SK-N-SH (cell line): ENCODE results near the gene PER2. TPM values are rescaled to one million over a fixed set of nuclear protein-coding genes. Genes with fewer than 3 reads are reported as not detected.

Experiments used
- CTCF ChIA-PET: fragments of 300-600, 350-600 bp; formaldehyde crosslinking; extraction: SDS; loops from one replicate; lab custom pipeline; 2021; lab: Yijun Ruan, JAX
- POLR2A ChIA-PET: fragments of 350-600 bp; sonication (Branson Sonifier 250); formaldehyde crosslinking; extraction: SDS; loops from one replicate; lab custom pipeline; 2020; ENCODE audit warnings: antibody characterized with exemption, inconsistent platforms; lab: Yijun Ruan, JAX
- DNase-seq: peaks from one replicate; pipeline ENCODE4 v3.0.0; 2012
- H2AFZ ChIP-seq: fragments of 200-600 bp; sonication (generic); 2 replicates; pipeline ENCODE4 v1.8.1; 2016; ENCODE audit warnings: antibody characterized with exemption, mild to moderate bottlenecking, low read depth
- H3F3A ChIP-seq: fragments of 200-600 bp; sonication (generic); replicated peaks from 2 replicates; pipeline ENCODE3; 2016; ENCODE audit warnings: antibody characterized with exemption, mild to moderate bottlenecking; ENCODE audit not compliant: insufficient read depth
- H3K27ac ChIP-seq, 2 experiments: fragments of 200-500 bp in 1 of 2; fragments of 200-600 bp in 1 of 2; sonication (Bioruptor generic) in 1 of 2; sonication (generic), shearing (Covaris generic) in 1 of 2; 2 replicates each; pipeline versions ENCODE4 v1.5.1 to v1.6.1; 2014 to 2016; ENCODE audit warnings: low read depth in 2 of 2, inconsistent platforms in 1 of 2, low read length in 1 of 2, mild to moderate bottlenecking in 1 of 2, mixed read lengths in 1 of 2
- H3K27me3 ChIP-seq: fragments of 200-600 bp; sonication (generic), shearing (Covaris generic); 2 replicates; pipeline ENCODE4 v1.6.1; 2016; ENCODE audit warnings: mixed run types; ENCODE audit not compliant: insufficient read depth
- H3K36me3 ChIP-seq, 2 experiments: fragments of 200-500 bp in 1 of 2; fragments of 200-600 bp in 1 of 2; sonication (Bioruptor generic) in 1 of 2; sonication (generic) in 1 of 2; replicated peaks in 1 of 2; 2 replicates each; pipeline versions ENCODE3 to v1.5.1; 2014 to 2016; ENCODE audit warnings: low read length in 1 of 2, mild to moderate bottlenecking in 1 of 2; ENCODE audit not compliant: insufficient read depth in 2 of 2, control insufficient read depth in 1 of 2
- H3K4me1 ChIP-seq, 2 experiments: fragments of 200-500 bp in 1 of 2; fragments of 200-600 bp in 1 of 2; sonication (Bioruptor generic) in 1 of 2; sonication (generic), shearing (Covaris generic) in 1 of 2; 2 replicates each; pipeline versions ENCODE4 v1.5.1 to v1.6.1; 2014 to 2016; ENCODE audit warnings: low read depth in 1 of 2, low read length in 1 of 2, mixed run types in 1 of 2; ENCODE audit not compliant: insufficient read depth in 2 of 2, control insufficient read depth in 1 of 2
- H3K4me2 ChIP-seq: fragments of 200-600 bp; sonication (generic), shearing (Covaris generic); 2 replicates; pipeline ENCODE4 v1.6.1; 2017; ENCODE audit warnings: mixed run types
- H3K4me3 ChIP-seq, 2 experiments: fragments of 200-500 bp in 1 of 2; fragments of 200-600 bp in 1 of 2; sonication (Bioruptor generic) in 1 of 2; sonication (generic), shearing (Covaris generic) in 1 of 2; 2 replicates each; pipeline versions ENCODE4 v1.5.1 to v1.8.1; 2014 to 2016; ENCODE audit warnings: low read depth in 2 of 2, inconsistent platforms in 1 of 2, low read length in 1 of 2, mild to moderate bottlenecking in 1 of 2, mixed read lengths in 1 of 2, moderate library complexity in 1 of 2
- H3K79me2 ChIP-seq: fragments of 200-600 bp; sonication (generic); 2 replicates; pipeline ENCODE4 v1.8.1; 2017; ENCODE audit warnings: mild to moderate bottlenecking; ENCODE audit not compliant: insufficient read depth
- H3K9ac ChIP-seq: fragments of 200-600 bp; sonication (generic); 2 replicates; pipeline ENCODE4 v1.6.1; 2017; ENCODE audit warnings: mixed run types
- H3K9me2 ChIP-seq: fragments of 200-600 bp; sonication (generic); 2 replicates; pipeline ENCODE4 v1.6.1; 2017; ENCODE audit warnings: mixed run types
- H3K9me3 ChIP-seq: fragments of 200-600 bp; sonication (generic); 2 replicates; pipeline ENCODE4 v1.6.1; 2017; ENCODE audit warnings: mixed run types, mild to moderate bottlenecking, moderate library complexity
- H4K20me1 ChIP-seq: fragments of 200-600 bp; sonication (generic); 2 replicates; pipeline ENCODE4 v1.6.1; 2017; ENCODE audit warnings: mild to moderate bottlenecking, mixed run types; ENCODE audit not compliant: insufficient read depth
- CHD2 ChIP-seq: fragments of 150-350 bp; IDR thresholded peaks from 2 replicates; pipeline ENCODE4 v1.6.1; 2018; ENCODE audit warnings: low read length; ENCODE audit not compliant: partially characterized antibody
- ELF1 ChIP-seq: IDR thresholded peaks from 2 replicates; pipeline ENCODE4 v1.4.0; 2012
- EP300 ChIP-seq, 2 experiments: IDR thresholded peaks; 2 replicates each; pipeline versions ENCODE4 v1.4.0 to v1.6.1; 2012; ENCODE audit warnings: borderline replicate concordance in 1 of 2, low read depth in 1 of 2, low read length in 1 of 2
- EZH2phosphoT487 ChIP-seq: fragments of 200-600 bp; sonication (generic); IDR thresholded peaks from 2 replicates; pipeline ENCODE4 v1.6.1; 2017; ENCODE audit warnings: low read depth, mixed run types, mild to moderate bottlenecking, antibody characterized with exemption, moderate library complexity, borderline replicate concordance
- FOXM1 ChIP-seq: IDR thresholded peaks from 2 replicates; pipeline ENCODE4 v1.4.0; 2012; ENCODE audit warnings: low read depth, mild to moderate bottlenecking
- GABPA ChIP-seq: IDR thresholded peaks from 2 replicates; pipeline ENCODE4 v1.4.0; 2012; ENCODE audit warnings: low read depth, mild to moderate bottlenecking
- GATA2 ChIP-seq: sonication (generic); formaldehyde crosslinking; IDR thresholded peaks from 2 replicates; pipeline ENCODE4 v1.5.0; 2020; ENCODE audit warnings: mild to moderate bottlenecking, missing genetic modification reagents
- MXI1 ChIP-seq: IDR thresholded peaks from 2 replicates; pipeline ENCODE4 v1.6.1; 2012; ENCODE audit warnings: mild to moderate bottlenecking, low read depth, low read length, improper control_type of control experiment
- POLR2AphosphoS5 ChIP-seq: IDR thresholded peaks from 2 replicates; pipeline ENCODE4 v1.6.1; 2012; ENCODE audit warnings: low read depth, low read length
- RXRA ChIP-seq: IDR thresholded peaks from 2 replicates; pipeline ENCODE4 v1.4.0; 2012; ENCODE audit warnings: low read depth, mild to moderate bottlenecking, borderline replicate concordance
- SIN3A ChIP-seq: IDR thresholded peaks from 2 replicates; pipeline ENCODE4 v1.6.1; 2012; ENCODE audit warnings: low read depth, mild to moderate bottlenecking, low read length, moderate library complexity, borderline replicate concordance
- TCF12 ChIP-seq: IDR thresholded peaks from 2 replicates; pipeline ENCODE4 v1.4.0; 2012
- TEAD4 ChIP-seq: IDR thresholded peaks from 2 replicates; pipeline ENCODE4 v1.4.0; 2012; ENCODE audit warnings: mild to moderate bottlenecking, borderline replicate concordance; ENCODE audit not compliant: insufficient read depth
- YY1 ChIP-seq: IDR thresholded peaks from 2 replicates; pipeline ENCODE4 v1.4.0; 2012; ENCODE audit warnings: low read depth, mild to moderate bottlenecking
- WGBS: methylation state at CpG from one replicate; pipeline ENCODE4 v1.1.6; 2017; ENCODE audit warnings: low lambda C conversion rate; 5-methylcytosine and 5-hydroxymethylcytosine counted together
- polyA plus RNA-seq, 3 experiments: library from polyadenylated mRNA; depleted of rRNA; stranded (reverse); fragments of >200 nt; gene quantifications; 2 replicates each; pipeline ENCODE4 v1.2.3, GENCODE V29; 2012
- TF ChIP-seq, protein P1 (sequence below): IDR thresholded peaks from 2 replicates; pipeline ENCODE4 v1.4.0; 2012; ENCODE audit warnings: low read depth, borderline replicate concordance
- TF ChIP-seq, protein P2 (sequence below): IDR thresholded peaks from 2 replicates; pipeline ENCODE4 v1.4.0; 2012; ENCODE audit warnings: low read depth, borderline replicate concordance
- TF ChIP-seq, protein P3 (sequence below): fragments of 200-600 bp; sonication (generic); IDR thresholded peaks from 2 replicates; pipeline ENCODE4 v1.6.1; 2017; ENCODE audit warnings: antibody characterized with exemption, mild to moderate bottlenecking, moderate library complexity
- TF ChIP-seq, protein P4 (sequence below): fragments of 150-350 bp; IDR thresholded peaks from 2 replicates; pipeline ENCODE4 v1.6.1; 2017; ENCODE audit warnings: antibody characterized with exemption, low read length, low read depth, borderline replicate concordance

PER2 gene
- polyA plus RNA-seq, 1 of the 3 experiments (the other 2 are of a cell fraction), result 0.82 TPM

DNA sequence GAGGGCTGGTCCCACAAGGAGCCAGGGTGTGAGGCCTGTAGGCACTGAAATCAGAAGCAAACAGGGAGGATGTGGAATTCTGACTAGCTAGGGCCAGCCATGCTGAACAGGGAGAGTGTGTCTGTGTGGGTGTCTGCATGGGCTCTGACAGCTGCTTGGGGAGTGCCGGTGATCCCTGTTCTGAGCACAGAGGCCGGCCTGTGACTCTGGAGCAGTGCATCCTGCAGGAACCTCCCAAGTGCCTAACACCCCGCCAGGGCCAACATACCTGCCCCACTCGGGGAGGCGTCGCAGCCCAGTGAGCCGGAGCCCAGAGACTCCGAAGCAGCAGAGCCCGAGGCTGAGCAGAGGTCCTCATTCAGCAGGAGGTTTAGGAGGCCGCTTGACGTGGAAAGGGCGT lies 37.1 kb downstream of the PER2 start:
- Histone ChIP-seq H2AFZ (no peak overlapping the region), H3K27me3 (no peaks in the 10 kb centered on the region), H3K9me2 (no peaks in the 10 kb centered on the region), H3K9me3 (no peaks in the 10 kb centered on the region), H3K27ac (no peak overlapping the region), H3K4me3 (no peak overlapping the region), H3K79me2 (no peaks in the 10 kb centered on the region), H3K4me2 (no peak overlapping the region), H3K9ac (no peak overlapping the region)
- POLR2A ChIA-PET, result no interaction called here
- TF ChIP-seq TCF12, result no peak
- TF ChIP-seq EP300 (IDR thresholded peaks at IDR 0.05; ENCODE audit: borderline replicate concordance in 1 of 2, low read depth in 1 of 2, low read length in 1 of 2), result no peak
- TF ChIP-seq CHD2, result no peak
- TF ChIP-seq ELF1, result no peak
- TF ChIP-seq, protein P1, sequence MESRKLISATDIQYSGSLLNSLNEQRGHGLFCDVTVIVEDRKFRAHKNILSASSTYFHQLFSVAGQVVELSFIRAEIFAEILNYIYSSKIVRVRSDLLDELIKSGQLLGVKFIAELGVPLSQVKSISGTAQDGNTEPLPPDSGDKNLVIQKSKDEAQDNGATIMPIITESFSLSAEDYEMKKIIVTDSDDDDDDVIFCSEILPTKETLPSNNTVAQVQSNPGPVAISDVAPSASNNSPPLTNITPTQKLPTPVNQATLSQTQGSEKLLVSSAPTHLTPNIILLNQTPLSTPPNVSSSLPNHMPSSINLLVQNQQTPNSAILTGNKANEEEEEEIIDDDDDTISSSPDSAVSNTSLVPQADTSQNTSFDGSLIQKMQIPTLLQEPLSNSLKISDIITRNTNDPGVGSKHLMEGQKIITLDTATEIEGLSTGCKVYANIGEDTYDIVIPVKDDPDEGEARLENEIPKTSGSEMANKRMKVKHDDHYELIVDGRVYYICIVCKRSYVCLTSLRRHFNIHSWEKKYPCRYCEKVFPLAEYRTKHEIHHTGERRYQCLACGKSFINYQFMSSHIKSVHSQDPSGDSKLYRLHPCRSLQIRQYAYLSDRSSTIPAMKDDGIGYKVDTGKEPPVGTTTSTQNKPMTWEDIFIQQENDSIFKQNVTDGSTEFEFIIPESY, result no peak
- TF ChIP-seq TEAD4, result no peak
- TF ChIP-seq SIN3A, result no peak
- no peak for TF ChIP-seq MXI1
- TF ChIP-seq FOXM1, result no peak
- TF ChIP-seq RXRA, result no peak
- TF ChIP-seq EZH2phosphoT487, result no peak
- no peak for TF ChIP-seq POLR2AphosphoS5
- TF ChIP-seq, protein P2, sequence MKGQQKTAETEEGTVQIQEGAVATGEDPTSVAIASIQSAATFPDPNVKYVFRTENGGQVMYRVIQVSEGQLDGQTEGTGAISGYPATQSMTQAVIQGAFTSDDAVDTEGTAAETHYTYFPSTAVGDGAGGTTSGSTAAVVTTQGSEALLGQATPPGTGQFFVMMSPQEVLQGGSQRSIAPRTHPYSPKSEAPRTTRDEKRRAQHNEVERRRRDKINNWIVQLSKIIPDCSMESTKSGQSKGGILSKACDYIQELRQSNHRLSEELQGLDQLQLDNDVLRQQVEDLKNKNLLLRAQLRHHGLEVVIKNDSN, result no peak
- TF ChIP-seq, all 33 proteins: peak for 0
- Histone ChIP-seq H4K20me1 (no peaks in the 10 kb centered on the region), H3F3A (no peaks in the 10 kb centered on the region), H3K4me1 (peaks cover 0 to 7% of the 10 kb centered on the region in 2 experiments; a peak in 1 of 4 replicates), H3K36me3 (peaks cover 0 to 8% of the 10 kb centered on the region in 2 experiments)
- WGBS, result 100% methylated on average over 9 of the region's 12 CpGs
- CTCF ChIA-PET, result interaction anchor here (1.6 kb wide), 1 partner anchor 12 kb away, joined by 10 read pairs; no protein-coding TSS in a partner anchor
- DNase-seq, result no peak

DNA sequence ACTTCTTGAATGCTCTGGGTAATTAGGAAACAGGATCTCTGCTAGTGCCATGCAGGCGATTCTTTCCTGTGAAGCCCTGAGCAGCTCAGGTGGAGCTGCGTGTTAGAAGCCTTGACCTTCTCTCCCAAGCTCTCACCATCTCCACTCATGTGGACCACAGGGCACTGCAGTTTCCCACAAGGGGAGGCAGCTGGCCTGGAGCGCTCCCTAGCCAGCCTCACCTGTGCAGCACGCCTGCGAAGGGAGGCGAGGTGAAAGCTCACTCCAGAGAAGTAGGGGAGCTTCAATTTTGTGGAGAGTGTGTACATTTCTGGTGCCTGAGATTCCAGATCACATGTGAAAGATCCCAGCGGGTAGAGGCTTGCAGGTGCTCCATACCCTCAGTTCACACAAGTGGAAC lies 37.5 kb downstream of the PER2 start:
- Histone ChIP-seq H4K20me1 (no peaks in the 10 kb centered on the region), H3K27ac (no peak overlapping the region), H3K4me3 (no peak overlapping the region), H3K9me3 (no peaks in the 10 kb centered on the region), H3K4me2 (no peak overlapping the region), H3K79me2 (no peaks in the 10 kb centered on the region), H3K9me2 (no peaks in the 10 kb centered on the region), H3F3A (no peaks in the 10 kb centered on the region), H3K27me3 (no peaks in the 10 kb centered on the region), H3K9ac (no peak overlapping the region), H3K36me3 (peaks cover 0 to 8% of the 10 kb centered on the region in 2 experiments), H3K4me1 (peaks cover 0 to 4% of the 10 kb centered on the region in 2 experiments; a peak in 1 of 4 replicates), H2AFZ (no peak overlapping the region)
- POLR2A ChIA-PET, result no interaction called here
- TF ChIP-seq GATA2 (CRISPR knock-in tag), result no peak
- TF ChIP-seq MXI1, result no peak
- no peak for TF ChIP-seq POLR2AphosphoS5
- no peak for TF ChIP-seq RXRA
- TF ChIP-seq, protein P2, result no peak
- no peak for TF ChIP-seq EZH2phosphoT487
- TF ChIP-seq, protein P3, sequence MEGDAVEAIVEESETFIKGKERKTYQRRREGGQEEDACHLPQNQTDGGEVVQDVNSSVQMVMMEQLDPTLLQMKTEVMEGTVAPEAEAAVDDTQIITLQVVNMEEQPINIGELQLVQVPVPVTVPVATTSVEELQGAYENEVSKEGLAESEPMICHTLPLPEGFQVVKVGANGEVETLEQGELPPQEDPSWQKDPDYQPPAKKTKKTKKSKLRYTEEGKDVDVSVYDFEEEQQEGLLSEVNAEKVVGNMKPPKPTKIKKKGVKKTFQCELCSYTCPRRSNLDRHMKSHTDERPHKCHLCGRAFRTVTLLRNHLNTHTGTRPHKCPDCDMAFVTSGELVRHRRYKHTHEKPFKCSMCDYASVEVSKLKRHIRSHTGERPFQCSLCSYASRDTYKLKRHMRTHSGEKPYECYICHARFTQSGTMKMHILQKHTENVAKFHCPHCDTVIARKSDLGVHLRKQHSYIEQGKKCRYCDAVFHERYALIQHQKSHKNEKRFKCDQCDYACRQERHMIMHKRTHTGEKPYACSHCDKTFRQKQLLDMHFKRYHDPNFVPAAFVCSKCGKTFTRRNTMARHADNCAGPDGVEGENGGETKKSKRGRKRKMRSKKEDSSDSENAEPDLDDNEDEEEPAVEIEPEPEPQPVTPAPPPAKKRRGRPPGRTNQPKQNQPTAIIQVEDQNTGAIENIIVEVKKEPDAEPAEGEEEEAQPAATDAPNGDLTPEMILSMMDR, result no peak
- TF ChIP-seq YY1, result no peak
- TF ChIP-seq GABPA, result no peak
- TF ChIP-seq, protein P4, sequence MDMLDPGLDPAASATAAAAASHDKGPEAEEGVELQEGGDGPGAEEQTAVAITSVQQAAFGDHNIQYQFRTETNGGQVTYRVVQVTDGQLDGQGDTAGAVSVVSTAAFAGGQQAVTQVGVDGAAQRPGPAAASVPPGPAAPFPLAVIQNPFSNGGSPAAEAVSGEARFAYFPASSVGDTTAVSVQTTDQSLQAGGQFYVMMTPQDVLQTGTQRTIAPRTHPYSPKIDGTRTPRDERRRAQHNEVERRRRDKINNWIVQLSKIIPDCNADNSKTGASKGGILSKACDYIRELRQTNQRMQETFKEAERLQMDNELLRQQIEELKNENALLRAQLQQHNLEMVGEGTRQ, result no peak
- no peak for TF ChIP-seq CHD2
- CTCF ChIA-PET, result interaction anchor here (1.0 to 1.6 kb wide), 3 partner anchors 13 to 392 kb away, joined by 3 to 10 read pairs (median 3); no protein-coding TSS in a partner anchor
- WGBS, result 97% methylated on average over 5 of the region's 7 CpGs
- DNase-seq, result no peak
